ENCODE data around the gene MSH4.
A peak's percentile ranks its signal among the peaks of the same experiment; 100 is the strongest.

The MSH4 gene

DNA sequence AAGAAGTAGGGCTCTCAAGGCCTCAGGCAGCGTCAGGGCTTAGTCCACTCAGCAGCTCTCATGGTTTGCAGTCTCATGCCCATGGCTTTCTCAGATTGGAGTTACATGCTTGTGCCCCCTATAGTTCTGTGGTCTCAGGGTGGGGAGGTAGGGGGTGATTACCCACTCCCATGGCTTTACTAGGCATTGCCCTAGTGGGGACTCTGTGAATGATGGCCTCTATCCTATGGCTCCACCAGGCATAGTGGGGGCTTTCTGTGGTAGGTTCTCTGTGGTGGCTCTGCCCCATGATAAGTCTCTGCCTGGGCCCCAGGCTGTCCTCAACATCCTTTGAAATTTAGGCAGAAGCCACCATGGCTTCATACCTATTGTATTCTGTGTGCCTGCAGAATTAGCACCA lies 48.9 kb downstream of the MSH4 start:
- no peak for DNase-seq (ENCODE audit: low read depth)
- TF ChIP-seq, protein P1, sequence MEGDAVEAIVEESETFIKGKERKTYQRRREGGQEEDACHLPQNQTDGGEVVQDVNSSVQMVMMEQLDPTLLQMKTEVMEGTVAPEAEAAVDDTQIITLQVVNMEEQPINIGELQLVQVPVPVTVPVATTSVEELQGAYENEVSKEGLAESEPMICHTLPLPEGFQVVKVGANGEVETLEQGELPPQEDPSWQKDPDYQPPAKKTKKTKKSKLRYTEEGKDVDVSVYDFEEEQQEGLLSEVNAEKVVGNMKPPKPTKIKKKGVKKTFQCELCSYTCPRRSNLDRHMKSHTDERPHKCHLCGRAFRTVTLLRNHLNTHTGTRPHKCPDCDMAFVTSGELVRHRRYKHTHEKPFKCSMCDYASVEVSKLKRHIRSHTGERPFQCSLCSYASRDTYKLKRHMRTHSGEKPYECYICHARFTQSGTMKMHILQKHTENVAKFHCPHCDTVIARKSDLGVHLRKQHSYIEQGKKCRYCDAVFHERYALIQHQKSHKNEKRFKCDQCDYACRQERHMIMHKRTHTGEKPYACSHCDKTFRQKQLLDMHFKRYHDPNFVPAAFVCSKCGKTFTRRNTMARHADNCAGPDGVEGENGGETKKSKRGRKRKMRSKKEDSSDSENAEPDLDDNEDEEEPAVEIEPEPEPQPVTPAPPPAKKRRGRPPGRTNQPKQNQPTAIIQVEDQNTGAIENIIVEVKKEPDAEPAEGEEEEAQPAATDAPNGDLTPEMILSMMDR (IDR thresholded peaks at IDR 0.05; ENCODE audit: insufficient read depth, low read depth, low read length, missing control alignments), result no peak
- no peak overlapping the region for H3K4me3 ChIP-seq (ENCODE audit: low read depth, low read length)

DNA sequence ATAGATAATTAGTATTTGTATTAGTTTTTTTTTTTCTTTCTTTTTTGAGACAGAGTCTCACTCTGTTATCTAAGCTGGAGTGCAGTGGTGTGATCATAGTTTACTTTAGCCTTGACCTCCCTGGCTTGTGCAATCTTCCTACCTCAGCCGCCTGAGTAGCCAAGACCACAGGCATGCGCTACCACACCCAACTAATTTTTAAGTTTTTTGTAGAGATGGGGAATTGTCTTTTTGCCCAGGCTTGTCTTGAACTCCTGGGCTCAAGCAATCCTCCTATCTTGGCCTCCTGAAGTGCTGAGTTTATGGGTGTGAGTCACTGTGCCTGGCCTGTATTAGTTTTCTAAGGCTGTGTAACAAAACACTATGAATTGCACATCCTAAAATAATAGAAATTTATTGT lies 58.3 kb downstream of the MSH4 start:
- TF ChIP-seq, protein P1 (IDR thresholded peaks at IDR 0.05; ENCODE audit: insufficient read depth, low read depth, low read length, missing control alignments), result no peak
- no peak overlapping the region for H3K4me3 ChIP-seq (ENCODE audit: low read depth, low read length)
- DNase-seq (ENCODE audit: low read depth), result no peak

DNA sequence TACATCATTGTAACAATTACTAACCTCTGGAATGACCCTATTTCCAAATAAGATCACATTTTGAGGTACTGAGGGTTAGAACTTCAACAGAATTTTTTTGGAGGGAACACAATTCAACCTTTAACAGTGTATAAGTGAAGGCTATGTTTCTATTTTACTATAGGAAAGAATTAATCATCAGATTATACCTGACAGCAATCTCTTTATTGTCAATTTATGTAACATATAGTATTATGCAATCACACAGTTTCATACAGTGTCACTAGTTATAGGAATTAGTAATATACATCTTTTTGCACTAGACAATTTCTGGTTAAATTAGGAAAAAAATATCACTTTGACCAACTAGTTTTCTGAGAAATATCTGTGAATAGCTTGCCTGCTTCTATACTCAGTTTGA lies 59.1 kb downstream of the MSH4 start:
- no peak for DNase-seq (ENCODE audit: low read depth)
- TF ChIP-seq, protein P1 (IDR thresholded peaks at IDR 0.05; ENCODE audit: insufficient read depth, low read depth, low read length, missing control alignments), result no peak

DNA sequence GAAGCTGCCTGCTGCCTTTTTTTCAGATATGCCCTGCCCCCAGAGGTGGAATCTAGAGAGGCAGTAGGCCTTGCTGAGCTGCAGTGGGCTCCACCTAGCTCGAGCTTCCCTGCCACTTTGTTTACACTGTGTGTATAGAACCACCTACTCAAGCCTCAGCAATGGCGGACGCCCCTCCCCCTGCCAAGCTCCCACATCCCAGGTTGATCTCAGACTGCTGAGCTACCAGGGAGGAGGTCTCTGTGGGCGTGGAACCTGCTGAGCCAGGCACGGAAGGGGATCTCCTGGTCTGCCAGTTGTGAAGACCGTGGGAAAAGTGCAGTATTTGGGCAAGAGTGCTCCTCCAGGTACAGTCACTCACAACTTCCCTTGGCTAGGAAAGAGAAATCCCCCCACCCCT lies 65.1 kb downstream of the MSH4 start:
- no peak overlapping the region for H3K4me3 ChIP-seq (ENCODE audit: low read depth, low read length)
- TF ChIP-seq, protein P1 (IDR thresholded peaks at IDR 0.05; ENCODE audit: insufficient read depth, low read depth, low read length, missing control alignments), result no peak
- peak; percentile 8 for DNase-seq (ENCODE audit: low read depth)

More for the DNA sequence above, 59.1 kb downstream of the MSH4 start:
- no peak overlapping the region for H3K4me3 ChIP-seq (ENCODE audit: low read depth, low read length)

DNA sequence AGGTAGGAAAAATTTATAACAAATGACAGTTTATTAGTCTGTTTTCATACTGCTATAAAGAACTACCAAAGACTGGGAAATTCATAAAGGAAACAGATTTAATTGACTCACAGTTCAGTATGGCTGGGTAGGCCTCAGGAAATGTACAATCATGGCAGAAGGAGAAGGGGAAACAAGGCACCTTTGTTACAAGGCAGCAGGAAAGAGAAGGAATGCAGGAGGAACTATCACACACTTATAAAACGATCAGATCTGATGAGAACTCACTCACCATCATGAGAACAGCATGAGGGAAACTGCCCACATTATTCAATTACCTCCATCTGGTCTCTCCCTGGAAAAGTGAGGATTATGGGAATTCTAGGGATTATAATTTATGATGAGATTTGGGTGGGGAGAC lies 74.3 kb downstream of the MSH4 start:
- TF ChIP-seq, protein P1 (IDR thresholded peaks at IDR 0.05; ENCODE audit: insufficient read depth, low read depth, low read length, missing control alignments), result no peak
- H3K4me3 ChIP-seq (ENCODE audit: low read depth, low read length), result no peak overlapping the region
- no peak for DNase-seq (ENCODE audit: low read depth)

DNA sequence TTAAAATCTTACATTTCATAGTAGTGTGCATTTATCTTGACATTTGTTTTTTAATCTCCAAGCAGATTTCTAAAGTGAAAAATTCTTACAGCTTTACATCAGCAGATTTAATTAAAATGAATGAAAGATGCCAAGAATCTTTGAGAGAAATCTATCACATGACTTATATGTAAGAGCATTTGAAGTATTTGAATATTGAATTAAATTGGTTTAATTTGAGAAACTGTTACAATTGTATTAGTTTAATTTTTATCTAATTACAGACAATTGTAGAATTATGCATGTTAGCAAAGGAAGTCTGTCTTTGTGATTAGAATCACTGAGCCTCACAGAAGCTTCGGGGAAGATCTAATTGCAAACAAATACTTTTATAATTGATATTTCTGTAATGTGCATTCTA lies 83.3 kb downstream of the MSH4 start:
- H3K4me3 ChIP-seq (ENCODE audit: low read depth, low read length), result no peak overlapping the region
- TF ChIP-seq, protein P1 (IDR thresholded peaks at IDR 0.05; ENCODE audit: insufficient read depth, low read depth, low read length, missing control alignments), result no peak
- DNase-seq (ENCODE audit: low read depth), result no peak

DNA sequence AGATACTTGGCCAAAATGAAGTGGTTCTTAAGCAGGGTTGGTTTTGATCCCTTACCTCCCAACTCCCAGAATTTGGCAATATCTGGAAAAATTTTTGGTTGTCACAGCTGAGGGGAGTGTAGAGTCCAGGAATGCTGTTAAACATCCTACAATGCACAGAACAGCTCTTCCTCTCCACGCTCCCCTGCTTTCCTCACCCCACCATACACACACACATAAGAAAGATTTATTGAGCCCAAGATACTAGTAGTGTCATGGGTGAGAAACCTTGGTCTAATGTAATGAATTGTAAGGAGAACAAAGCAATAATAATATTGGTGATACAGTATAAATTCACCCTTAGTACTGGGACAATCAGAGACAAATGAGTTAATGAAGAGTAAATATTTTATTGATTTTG lies 87.8 kb downstream of the MSH4 start:
- H3K4me3 ChIP-seq (ENCODE audit: low read depth, low read length), result no peak overlapping the region
- DNase-seq (ENCODE audit: low read depth), result no peak
- TF ChIP-seq, protein P1 (IDR thresholded peaks at IDR 0.05; ENCODE audit: insufficient read depth, low read depth, low read length, missing control alignments), result no peak
